ENCODE data around the gene ATP6AP1. TPM values are rescaled to one million over a fixed set of nuclear protein-coding genes. Genes with fewer than 3 reads are reported as not detected.

ATP6AP1 gene
- total and polyA plus RNA-seq, 2 of the 13 experiments (the other 11 are each of a cell fraction or from before 2014, with no cell fraction given), result 56.7 to 110 TPM

GRCh38 chrX:154468217-154468616 lies 39.7 kb downstream of the ATP6AP1 start (continued):
- no peak for TF ChIP-seq TFDP2 (CRISPR knock-in tag; IDR thresholded peaks at IDR 0.05)

DNA sequence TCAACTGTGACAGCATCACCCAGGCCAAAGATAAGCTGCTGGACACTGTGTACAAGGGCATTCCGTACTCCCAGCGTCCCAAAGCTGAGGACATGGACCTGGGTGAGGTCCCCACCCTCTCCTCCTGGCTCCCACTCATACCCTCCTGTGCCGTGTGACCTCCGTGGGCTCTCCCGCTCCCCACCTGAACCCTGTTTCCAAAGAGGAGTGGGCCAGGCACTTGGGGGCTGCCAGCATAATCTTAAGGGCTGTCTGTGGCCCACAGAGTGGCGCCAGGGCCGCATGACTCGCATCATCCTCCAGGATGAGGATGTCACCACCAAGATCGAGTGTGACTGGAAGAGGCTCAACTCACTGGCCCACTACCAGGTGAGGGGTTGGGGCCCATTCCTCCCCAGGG lies 40.6 kb downstream of the ATP6AP1 start:
- in situ Hi-C loops (cut with HindIII; ENCODE audit: extremely low pct_ligation_motif_present, low pct_unique_long_range_greater_than_20kb), result no loop called here
- peaks cover 5 to 6% of the 10 kb centered on the region in 2 experiments; a peak in 1 of 5 replicates for H3K36me3 ChIP-seq (replicated peaks in 1 of 2; ENCODE audit: control insufficient read depth in 1 of 2, insufficient read depth in 2 of 2, low read length in 2 of 2)
- POLR2A ChIA-PET, result interaction anchor here (1.0 kb wide), 1 partner anchor 10 kb away, joined by 4 read pairs; the partner anchor contains the start of gene LAGE3
- no peak overlapping the region for H3K9ac ChIP-seq (ENCODE audit: insufficient read depth, low read depth, low read length)
- TF ChIP-seq CBX1 (IDR thresholded peaks at IDR 0.05; ENCODE audit: low read depth) (no peak), ATF7 (IDR thresholded peaks at IDR 0.05) (no peak), ATF7 (CRISPR knock-in tag; IDR thresholded peaks at IDR 0.05) (no peak), ZNF629 (CRISPR knock-in tag; conservative IDR thresholded peaks at IDR 0.05) (no peak), ZNF138 (CRISPR knock-in tag; IDR thresholded peaks at IDR 0.05; ENCODE audit: low read depth) (no peak), HNRNPL (IDR thresholded peaks at IDR 0.05; ENCODE audit: low read depth, low read length) (no peak), MEF2D (CRISPR knock-in tag; IDR thresholded peaks at IDR 0.05) (no peak), SKIL (CRISPR knock-in tag; IDR thresholded peaks at IDR 0.05; ENCODE audit: borderline replicate concordance) (no peak), ZNF343 (CRISPR knock-in tag; IDR thresholded peaks at IDR 0.05) (no peak), YY1 (IDR thresholded peaks at IDR 0.05; ENCODE audit: insufficient read depth, insufficient replicate concordance, low read depth, low read length) (no peak), MXI1 (IDR thresholded peaks at IDR 0.05; ENCODE audit: borderline replicate concordance, low read depth, low read length) (no peak), ZNF83 (CRISPR knock-in tag; IDR thresholded peaks at IDR 0.05; ENCODE audit: borderline replicate concordance) (no peak)
- TF ChIP-seq, protein P1, sequence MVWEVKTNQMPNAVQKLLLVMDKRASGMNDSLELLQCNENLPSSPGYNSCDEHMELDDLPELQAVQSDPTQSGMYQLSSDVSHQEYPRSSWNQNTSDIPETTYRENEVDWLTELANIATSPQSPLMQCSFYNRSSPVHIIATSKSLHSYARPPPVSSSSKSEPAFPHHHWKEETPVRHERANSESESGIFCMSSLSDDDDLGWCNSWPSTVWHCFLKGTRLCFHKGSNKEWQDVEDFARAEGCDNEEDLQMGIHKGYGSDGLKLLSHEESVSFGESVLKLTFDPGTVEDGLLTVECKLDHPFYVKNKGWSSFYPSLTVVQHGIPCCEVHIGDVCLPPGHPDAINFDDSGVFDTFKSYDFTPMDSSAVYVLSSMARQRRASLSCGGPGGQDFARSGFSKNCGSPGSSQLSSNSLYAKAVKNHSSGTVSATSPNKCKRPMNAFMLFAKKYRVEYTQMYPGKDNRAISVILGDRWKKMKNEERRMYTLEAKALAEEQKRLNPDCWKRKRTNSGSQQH (CRISPR knock-in tag; IDR thresholded peaks at IDR 0.05; ENCODE audit: low read depth), result no peak
- H4K20me1 ChIP-seq (ENCODE audit: insufficient read depth, low read length), result no peaks in the 10 kb centered on the region
- 100% methylated on average over 3 of the region's 9 CpGs for WGBS (ENCODE audit: low lambda C conversion rate)
- no TSS peak for BruUV-seq (replicated peaks)
- H3K4me3 ChIP-seq (replicated peaks in 1 of 3; ENCODE audit: insufficient read depth in 1 of 3, low read depth in 2 of 3, low read length in 3 of 3), result no peak overlapping the region
- CTCF ChIA-PET (ENCODE audit: low intra/inter-chr PET ratio, low total read pairs), result no interaction called here
- H3K4me2 ChIP-seq (ENCODE audit: low read depth, low read length), result no peak overlapping the region
- H3K27me3 ChIP-seq (ENCODE audit: control insufficient read depth in 1 of 2, insufficient read depth in 2 of 2, low read length in 2 of 2), result no peaks in the 10 kb centered on the region
- H3K9me3 ChIP-seq (ENCODE audit: low read length), result no peaks in the 10 kb centered on the region
- intact Hi-C loops (cut with micrococcal nuclease; ENCODE audit: unreplicated experiment), result no loop called here
- no peak overlapping the region for H2AFZ ChIP-seq (ENCODE audit: low read length)
- FAIRE-seq, result no peak
- no peak overlapping the region for H3K27ac ChIP-seq (ENCODE audit: extremely low read length, insufficient read depth, low read length)
- ATAC-seq, result no peak
- no peaks in the 10 kb centered on the region for H3K79me2 ChIP-seq (ENCODE audit: insufficient read depth, low read length)
- no peak for DNase-seq (ENCODE audit: low spot score)
- H3K4me1 ChIP-seq (ENCODE audit: insufficient read depth, low read length), result peaks cover 12% of the 10 kb centered on the region; the same call in 1 of the 2 replicates
